ENCODE measurements around the gene SORCS2. TPM values are rescaled to one million over a fixed set of nuclear protein-coding genes. Genes with fewer than 3 reads are reported as not detected.
A peak's percentile ranks its signal among the peaks of the same experiment; 100 is the strongest.

Gene SORCS2
- total and polyA plus RNA-seq, 2 of the 8 experiments (the other 6 are each of a cell fraction or from before 2014, with no cell fraction given), result 0.36 to 1.8 TPM

GRCh38 chr4:7191546-7192251 lies 639 bp upstream of the SORCS2 start:
- Histone ChIP-seq H3K36me3 (ENCODE audit: control insufficient read depth in 2 of 4, insufficient read depth in 4 of 4, low read length in 3 of 4) (no peaks in the 10 kb centered on the region), H3K23me2 (ENCODE audit: low read depth, low read length) (peaks cover 8% of the 10 kb centered on the region; the same call in 1 of the 2 replicates), H3K56ac (replicated peaks; ENCODE audit: insufficient read length, low read depth, low read length) (no peak overlapping the region), H3K4me3 (ENCODE audit: extremely low read depth in 1 of 4, insufficient read depth in 2 of 4, low read depth in 3 of 4, low read length in 4 of 4) (peak overlapping the region; percentile 17 to 55 (median 30)), H3K9ac (replicated peaks in 1 of 4; ENCODE audit: extremely low read depth in 1 of 4, low read depth in 3 of 4, low read length in 3 of 4) (no peak overlapping the region), H3K18ac (ENCODE audit: extremely low read depth, low read length) (no peak overlapping the region), H3K4ac (replicated peaks; ENCODE audit: insufficient read length, low read depth, low read length) (no peak overlapping the region), H3K27ac (ENCODE audit: low read depth, low read length) (no peak overlapping the region), H4K5ac (ENCODE audit: insufficient read length, low read depth, low read length) (no peak overlapping the region), H2BK12ac (ENCODE audit: low read depth, low read length) (no peak overlapping the region), H2BK5ac (ENCODE audit: low read depth, low read length) (no peak overlapping the region), H3K4me2 (ENCODE audit: insufficient read depth in 1 of 2, low read depth in 2 of 2, low read length in 2 of 2) (peak overlapping the region; percentile 40 to 95), H4K8ac (ENCODE audit: extremely low read depth, insufficient read depth, low read length) (peak overlapping the region; percentile 89), H2BK120ac (replicated peaks; ENCODE audit: low read depth, low read length) (no peak overlapping the region), H3K14ac (ENCODE audit: insufficient read length) (no peak overlapping the region), H2AK5ac (ENCODE audit: low read depth, low read length) (no peak overlapping the region), H3K23ac (ENCODE audit: insufficient read length) (no peak overlapping the region), H4K91ac (replicated peaks; ENCODE audit: insufficient read length, low read length) (no peak overlapping the region), H2AFZ (ENCODE audit: low read length) (0 out of 2 replicates have a peak overlapping the region, but pooled peaks have one; percentile 35), H3K9me3 (ENCODE audit: insufficient read depth in 2 of 2, low read depth in 1 of 2, low read length in 1 of 2) (no peaks in the 10 kb centered on the region), H4K20me1 (replicated peaks in 1 of 2; ENCODE audit: control insufficient read depth in 1 of 2, insufficient read depth in 2 of 2, low read length in 2 of 2) (peaks cover 0 to 9% of the 10 kb centered on the region in 2 experiments), H2BK15ac (ENCODE audit: low read length) (no peak overlapping the region), H3K79me1 (ENCODE audit: low read depth, low read length) (no peaks in the 10 kb centered on the region), H2BK20ac (ENCODE audit: low read length) (no peak overlapping the region), H3K27me3 (replicated peaks in 1 of 4; ENCODE audit: control insufficient read depth in 3 of 4, extremely low read depth in 1 of 4, insufficient read depth in 3 of 4, low read length in 3 of 4) (peaks cover 10 to 53% (median 35%) of the 10 kb centered on the region in 4 experiments), H3K4me1 (replicated peaks in 1 of 4; ENCODE audit: control insufficient read depth in 3 of 4, insufficient read depth in 4 of 4, low read length in 3 of 4) (peaks cover 0 to 8% (median 5%) of the 10 kb centered on the region in 4 experiments; a peak in 4 of 7 replicates), H3K79me2 (ENCODE audit: control insufficient read depth in 1 of 2, insufficient read depth in 2 of 2, low read length in 2 of 2) (no peaks in the 10 kb centered on the region)
- ChIA-PET POLR2A (ENCODE audit: partially characterized antibody) (no interaction called here), CTCF (ENCODE audit: partially characterized antibody) (interaction anchor here (0.7 to 2.4 kb wide), 20 partner anchors 9 to 148 kb away, joined by 3 to 14 read pairs (median 4); no protein-coding TSS in a partner anchor)
- WGBS, 2 experiments (ENCODE audit: extremely low coverage in 1 of 2, insufficient coverage in 1 of 2, insufficient read length in 1 of 2, insufficient replicate concordance in 2 of 2, low coverage in 1 of 2, low lambda C conversion rate in 2 of 2, missing lambda C conversion rate in 1 of 2), result 72% methylated on average over 20 of the region's 22 CpGs; no CpG with 5 or more reads in 1 of the 2 experiments
- FAIRE-seq, result no peak
- no peak for DNase-seq (ENCODE audit: low read depth in 1 of 2, low spot score in 2 of 2)
- no peak for TF ChIP-seq USF2 (IDR thresholded peaks at IDR 0.05; ENCODE audit: low read length)
